HFF-Myc (cell line): ENCODE data around the gene KCNS3.
"Not testable (repeated sequence)": the region's sequence is repeated elsewhere in the genome, so short reads cannot be mapped to it uniquely, and the experiment has no call there.

Experiments
- DNase-seq: peaks from one replicate; pipeline ENCODE4 v3.0.0-alpha.2; 2011; ENCODE audit warnings: low read depth; ENCODE audit errors: extremely low read depth
- H3K4me3 ChIP-seq: replicated peaks from 2 replicates; pipeline ENCODE4 v1.5.1; 2011; ENCODE audit warnings: low read depth, mild to moderate bottlenecking, control low read depth, low read length
- CTCF ChIP-seq: IDR thresholded peaks from 2 replicates; pipeline ENCODE4 v1.5.1; 2012; ENCODE audit warnings: mild to moderate bottlenecking, low read depth, low read length, control low read depth; ENCODE audit errors: missing control alignments

KCNS3 gene

GRCh38 chr2:17951563-17951962 is 73.1 kb downstream of the KCNS3 start:
- DNase-seq: no peak
- no peak overlapping the region for H3K4me3 ChIP-seq
- TF ChIP-seq CTCF: no peak

- TF ChIP-seq CTCF: no peak
- H3K4me3 ChIP-seq: no peak overlapping the region
- DNase-seq: no peak
These were observed 80.1 kb downstream of the KCNS3 start for GRCh38 chr2:17958466-17959092.

- TF ChIP-seq CTCF: no peak
- DNase-seq: no peak
- H3K4me3 ChIP-seq: no peak overlapping the region
These were observed 80.9 kb downstream of the KCNS3 start for GRCh38 chr2:17959356-17959755.

GRCh38 chr2:17959833-17960232 is 81.4 kb downstream of the KCNS3 start:
- H3K4me3 ChIP-seq: no peak overlapping the region
- TF ChIP-seq CTCF: no peak
- no peak for DNase-seq

GRCh38 chr2:17960925-17961324 is 82.5 kb downstream of the KCNS3 start:
- DNase-seq: no peak
- H3K4me3 ChIP-seq: no peak overlapping the region
- no peak for TF ChIP-seq CTCF

GRCh38 chr2:17961789-17962188 is 83.3 kb downstream of the KCNS3 start:
- no peak overlapping the region for H3K4me3 ChIP-seq
- no peak for DNase-seq
- no peak for TF ChIP-seq CTCF

GRCh38 chr2:17962876-17963275 is 84.4 kb downstream of the KCNS3 start:
- no peak for TF ChIP-seq CTCF
- DNase-seq: peak; percentile 19
- no peak overlapping the region for H3K4me3 ChIP-seq

- not testable (repeated sequence) for H3K4me3 ChIP-seq, DNase-seq
These were observed 85.1 kb downstream of the KCNS3 start for GRCh38 chr2:17963571-17963970.
